Measurements from ENCODE around the gene HEPACAM2.

Gene HEPACAM2

DNA sequence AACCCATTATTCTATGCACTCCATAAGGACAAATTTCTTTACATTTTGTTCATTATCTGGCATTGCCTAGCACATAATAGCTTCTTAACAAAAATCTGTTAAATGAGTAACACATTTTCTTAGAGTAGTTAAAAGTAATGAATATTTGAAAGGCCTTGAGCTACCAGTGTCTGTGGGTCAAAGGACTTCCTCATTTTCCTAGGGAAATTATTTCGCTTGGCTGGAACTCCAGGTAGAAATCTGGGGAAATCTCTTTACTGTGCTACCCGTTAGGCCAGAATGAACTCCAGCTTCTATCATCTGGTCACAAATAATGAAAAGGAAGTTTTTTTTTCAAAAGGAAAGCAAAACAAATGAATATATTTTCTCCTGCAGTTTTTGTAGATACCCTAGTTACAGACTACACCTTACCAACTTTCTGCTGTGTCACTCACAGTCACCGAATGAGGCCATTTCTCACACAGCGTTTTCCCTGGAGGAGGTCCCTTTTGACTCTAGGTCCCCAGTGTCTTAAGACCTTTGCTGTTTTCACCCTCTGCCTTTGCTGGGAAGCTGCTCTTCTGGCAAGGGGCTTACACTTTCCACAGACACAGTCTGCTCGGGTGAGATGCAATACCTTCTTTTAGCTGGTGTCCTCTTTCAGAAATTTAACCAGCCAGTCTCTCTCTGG is 79.7 kb downstream of the HEPACAM2 start:
- DNase-seq, result no peak

DNA sequence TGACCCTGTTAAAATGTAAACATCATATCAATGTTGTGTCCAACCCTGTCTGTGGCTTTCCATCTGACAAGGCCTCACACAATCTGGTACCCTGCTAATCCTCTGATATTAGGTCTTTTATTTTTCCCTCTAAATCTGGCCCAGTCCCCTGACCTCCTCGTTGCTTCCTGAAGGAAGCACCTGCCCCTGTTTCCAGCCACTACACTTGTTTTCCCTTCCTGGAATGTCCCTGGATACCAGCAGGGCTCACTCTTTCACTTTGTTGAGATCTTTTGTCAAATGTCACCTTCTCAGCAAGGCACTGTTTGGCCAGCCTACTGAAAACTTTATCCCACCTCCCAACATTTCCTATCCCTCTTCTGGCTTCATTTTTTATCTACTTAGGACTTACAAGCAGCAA is 80.2 kb downstream of the HEPACAM2 start:
- no peak for DNase-seq

DNA sequence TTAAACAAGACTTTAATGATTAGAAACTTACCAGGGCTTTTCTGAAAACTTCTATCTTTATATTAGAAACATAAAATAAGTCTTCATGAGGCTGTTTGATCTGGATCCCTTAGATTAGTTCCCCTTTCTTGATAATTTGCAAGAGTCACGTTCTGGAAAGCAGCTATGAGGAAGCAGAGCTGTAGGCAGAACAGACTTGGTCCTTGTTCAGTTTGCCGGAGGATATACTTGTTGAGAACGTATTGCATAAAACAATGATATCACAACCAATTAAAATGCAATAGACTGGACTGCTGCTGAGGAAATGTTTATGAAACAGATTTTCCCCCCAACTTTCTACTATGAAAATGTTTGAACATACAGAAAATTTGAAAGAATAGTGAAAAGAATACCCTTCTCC is 80.9 kb downstream of the HEPACAM2 start:
- no peak for DNase-seq

DNA sequence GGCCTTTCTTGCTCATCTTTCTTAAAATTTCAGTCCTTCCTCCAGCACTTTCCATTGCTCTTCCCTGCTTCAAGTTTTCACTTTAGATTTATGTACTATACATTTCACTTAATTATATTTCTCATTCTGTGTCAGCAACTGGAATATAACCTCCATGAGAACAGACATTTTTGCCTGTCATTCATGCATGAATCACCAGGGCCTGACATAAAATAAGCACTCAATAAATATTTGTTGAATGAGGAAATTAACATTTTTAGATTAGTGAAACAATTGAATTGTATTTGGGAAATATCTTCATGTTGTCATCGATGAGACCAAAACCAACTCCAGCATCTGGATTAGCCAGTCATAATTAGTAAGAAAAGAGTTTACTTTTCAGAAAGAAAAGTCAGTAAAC is 84.1 kb downstream of the HEPACAM2 start:
- no peak for DNase-seq

DNA sequence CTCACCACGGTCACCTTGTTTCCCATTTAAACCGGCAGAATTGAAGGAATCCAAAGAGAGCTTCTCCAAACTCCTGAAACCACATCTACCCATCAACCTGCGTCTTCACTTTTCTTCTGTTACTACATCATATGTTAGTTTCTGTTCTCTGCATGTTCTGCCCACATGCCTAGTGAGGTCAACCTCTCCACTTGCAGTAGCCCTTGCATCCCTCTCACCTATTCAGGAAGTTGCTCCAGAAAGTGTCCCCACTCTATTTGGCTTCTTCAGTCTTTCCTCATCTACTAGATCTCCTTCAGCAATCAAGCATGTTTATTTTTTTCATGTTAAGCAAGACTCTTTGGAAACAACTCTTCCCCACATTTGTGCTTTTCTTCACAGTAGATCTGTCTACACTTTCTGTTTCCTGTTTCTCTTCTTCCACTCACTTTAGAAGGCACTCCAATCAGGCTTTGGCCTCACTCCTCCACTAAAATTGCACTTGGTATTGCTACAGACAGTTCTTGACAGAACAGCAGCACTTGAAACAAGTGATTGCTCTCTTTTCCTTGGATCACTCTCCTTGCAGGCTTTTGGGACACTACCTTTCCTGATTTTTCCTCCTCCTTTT is 85.6 kb downstream of the HEPACAM2 start:
- no peak for DNase-seq

DNA sequence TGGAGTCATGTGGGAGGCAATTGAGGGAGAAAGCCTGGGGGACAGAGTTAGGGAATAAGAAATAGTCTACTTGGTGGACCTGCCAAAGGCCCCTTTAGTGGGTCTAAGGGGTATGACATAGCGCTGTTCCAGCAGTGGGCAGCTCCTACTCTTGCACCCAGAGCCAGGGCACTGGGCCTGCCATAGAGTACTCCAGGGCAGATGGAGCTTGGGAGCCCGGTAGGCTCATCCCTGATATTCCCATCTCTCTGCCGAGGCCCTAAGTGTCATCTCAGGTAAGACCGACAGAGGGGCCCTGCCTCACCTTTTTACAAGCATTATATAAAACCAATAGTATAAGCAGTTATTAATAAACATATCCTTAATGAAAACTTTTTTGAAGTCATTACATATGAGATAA is 87.7 kb downstream of the HEPACAM2 start:
- no peak for DNase-seq

All from stimulated activated CD4-positive, alpha-beta T cell treated with anti-CD3 and anti-CD28 coated beads, Interleukin-4, amount 100 ng/mL, for 4 hours (primary cell).